DMS114 treated with DMSO at 0.1 percent for 48 hours (cell line): ENCODE measurements around the gene ADIRF.
"Not testable (repeated sequence)": the region's sequence is repeated elsewhere in the genome, so short reads cannot be mapped to it uniquely, and the experiment has no call there.

Experiments
- DNase-seq: peaks from one replicate; lab custom pipeline; 2025; ENCODE audit not compliant: unreplicated experiment; lab: John Stamatoyannopoulos, UW

Gene ADIRF

DNA sequence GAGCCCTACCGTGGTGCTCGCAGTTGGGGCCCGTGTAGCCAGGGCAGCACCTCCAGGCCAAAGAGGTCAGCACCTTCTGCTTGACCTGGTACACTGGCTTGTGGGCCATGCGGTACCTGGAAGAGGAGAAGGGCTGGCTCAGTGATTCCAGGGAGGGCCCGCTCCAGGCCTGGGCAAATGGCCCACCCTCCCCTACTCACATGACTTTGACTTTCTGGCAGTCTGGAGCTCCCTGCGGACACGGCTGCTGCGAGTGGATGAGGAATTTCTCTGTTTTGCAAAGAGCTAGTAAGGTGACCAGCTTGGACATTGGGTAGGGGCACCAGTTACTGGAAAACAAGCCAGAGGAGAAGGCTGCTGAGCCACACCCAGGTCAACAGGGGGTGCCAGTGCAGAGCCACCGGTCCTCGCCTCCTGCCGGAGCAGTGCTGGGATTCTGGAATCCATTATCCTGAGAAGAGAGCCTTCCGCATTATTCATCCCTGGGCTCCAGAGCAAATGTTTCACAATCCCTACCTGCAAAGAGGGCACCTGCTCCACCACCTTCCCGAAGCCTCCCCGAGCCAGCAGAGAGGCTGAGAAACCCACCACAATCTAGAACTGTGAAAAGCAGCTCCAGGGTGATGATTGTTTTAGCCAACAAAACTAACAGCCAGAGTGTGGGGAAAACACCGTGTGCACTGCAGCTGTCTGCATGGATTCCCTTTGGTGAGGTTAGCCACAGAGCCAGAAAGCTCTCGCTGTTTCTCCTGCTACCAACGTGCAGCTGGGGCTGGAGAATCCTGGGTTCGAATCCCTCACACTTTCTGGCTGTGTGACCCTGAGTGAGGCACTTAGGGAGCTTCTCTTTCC is 22.7 kb upstream of the ADIRF start:
- no peak for DNase-seq

DNA sequence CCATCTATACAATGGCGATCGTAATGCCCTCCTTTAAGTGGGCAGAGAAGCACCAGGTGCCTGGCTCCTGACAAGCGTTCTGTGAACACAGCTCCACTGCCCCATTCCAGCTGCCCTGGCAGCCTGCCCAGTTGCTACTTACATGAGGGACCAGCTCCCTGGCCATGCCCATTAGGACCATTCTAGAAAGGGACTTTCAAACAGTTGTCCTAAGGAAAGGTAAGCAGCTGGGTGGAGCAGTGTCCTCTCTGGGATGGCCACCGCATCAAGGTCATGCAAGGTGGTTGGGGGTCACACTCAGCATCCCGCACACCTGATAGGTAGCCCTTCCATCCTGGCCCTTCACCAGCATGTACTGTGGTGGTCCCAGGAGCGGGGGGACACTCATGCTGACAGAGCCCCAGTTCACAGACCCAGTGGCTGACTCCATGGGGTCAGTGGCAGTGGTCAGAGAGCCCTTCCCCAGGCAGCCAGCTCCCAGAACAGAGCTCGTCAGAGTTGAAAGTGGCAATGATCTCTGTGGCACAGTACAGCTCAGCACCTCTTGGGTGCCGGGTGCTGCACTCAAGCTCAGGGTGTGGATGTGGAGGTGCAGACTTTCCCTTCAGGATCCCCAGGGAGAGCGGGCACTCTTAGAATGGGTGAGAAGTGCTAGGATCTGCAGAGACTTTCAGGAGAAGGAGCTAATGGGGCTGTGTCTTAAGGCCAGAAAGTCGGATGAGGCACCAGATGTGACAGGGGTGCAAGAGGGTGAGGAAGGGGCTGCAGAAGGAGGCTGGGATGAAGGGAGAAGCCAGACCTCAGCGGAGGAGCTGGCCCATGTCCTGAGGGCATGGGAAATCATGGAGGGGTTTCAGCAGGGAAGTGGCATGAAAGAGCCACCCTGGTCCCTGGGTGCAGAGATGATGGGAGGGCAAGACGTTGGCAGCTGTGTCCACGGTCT is 21.8 kb upstream of the ADIRF start:
- no peak for DNase-seq

DNA sequence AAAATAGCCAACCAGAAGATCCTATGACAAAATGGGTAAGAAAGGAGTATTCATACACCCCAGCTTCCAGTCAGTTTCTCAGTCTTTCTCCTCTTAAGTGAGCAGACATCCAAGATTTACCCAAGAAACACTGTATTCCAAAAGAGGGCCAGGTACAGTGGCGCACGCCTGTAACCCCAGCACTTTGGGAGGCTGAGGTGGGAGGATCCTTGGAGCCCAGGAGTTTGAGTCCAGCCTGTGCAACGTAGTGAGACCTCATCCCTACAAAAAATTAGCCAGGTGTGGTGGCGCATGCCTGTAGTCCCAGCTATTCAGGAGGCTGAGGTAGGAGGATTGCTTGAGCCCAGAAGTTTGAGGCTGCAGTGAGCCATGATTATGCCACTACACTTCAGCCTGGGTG is 20.5 kb upstream of the ADIRF start:
- not testable (repeated sequence) for DNase-seq

DNA sequence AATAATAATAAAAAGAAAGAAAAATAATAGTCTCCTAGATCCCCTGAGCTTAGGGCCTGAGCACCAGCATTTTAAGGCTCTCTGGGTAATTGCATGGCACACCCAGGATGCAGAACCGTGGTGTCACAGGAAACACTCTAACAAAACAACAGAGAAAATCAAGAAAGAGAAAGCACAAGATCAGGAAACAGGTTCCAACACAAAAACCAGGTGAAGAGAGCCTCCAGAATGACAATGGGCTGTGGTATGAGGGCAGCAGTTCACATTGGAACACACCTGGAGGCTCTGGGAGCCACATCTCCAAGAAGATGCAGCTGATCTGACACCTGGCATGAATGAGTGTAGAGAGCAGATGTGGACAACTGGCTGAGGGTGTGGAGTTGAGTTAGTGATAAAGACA is 17.9 kb upstream of the ADIRF start:
- no peak for DNase-seq

DNA sequence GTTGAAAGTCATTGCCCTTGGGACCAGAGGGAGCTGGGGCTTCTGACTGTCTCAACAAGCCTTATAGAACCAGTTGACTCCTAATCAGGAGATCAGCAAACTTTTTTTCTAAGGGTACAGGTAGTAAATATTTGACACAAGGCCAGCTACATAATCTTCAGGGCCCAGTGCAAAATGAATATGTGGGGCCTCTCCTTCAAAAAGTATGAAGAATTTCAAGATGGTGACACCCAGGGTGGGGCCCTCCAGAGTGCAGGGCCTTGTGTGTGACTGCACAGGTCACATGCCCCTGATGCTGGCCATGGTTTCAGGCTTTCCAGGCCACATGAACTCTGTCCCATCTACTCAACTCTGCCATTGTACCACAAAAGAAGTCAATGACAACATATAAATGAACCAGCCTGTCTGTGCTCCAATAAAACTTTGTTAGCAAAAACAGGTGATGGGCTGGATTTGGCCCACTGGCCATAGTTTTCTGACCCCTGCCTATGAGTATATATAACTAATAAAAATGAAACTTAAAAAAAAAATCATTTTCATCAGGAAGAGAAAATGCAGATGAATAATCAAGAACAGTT is 17.0 kb upstream of the ADIRF start:
- DNase-seq, result no peak

DNA sequence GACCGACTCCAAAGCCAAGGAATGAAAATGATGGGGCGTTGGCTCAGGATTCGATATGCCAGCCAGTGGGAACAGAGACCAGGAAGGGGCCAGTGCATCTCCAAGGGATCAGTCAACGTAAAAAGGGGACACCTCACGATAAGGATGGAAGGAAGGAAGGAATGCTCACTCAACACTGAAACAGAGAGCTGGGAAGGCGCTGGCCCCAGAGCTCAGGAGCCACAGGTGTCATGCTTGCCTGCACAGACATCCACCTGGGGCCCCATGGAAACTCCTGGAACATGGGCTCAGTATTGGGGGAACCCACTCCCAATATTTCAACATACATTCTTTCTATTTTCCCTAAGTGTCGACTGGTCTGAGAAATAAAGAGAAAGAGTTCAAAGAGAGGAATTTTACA is 16.2 kb upstream of the ADIRF start:
- DNase-seq, result no peak

DNA sequence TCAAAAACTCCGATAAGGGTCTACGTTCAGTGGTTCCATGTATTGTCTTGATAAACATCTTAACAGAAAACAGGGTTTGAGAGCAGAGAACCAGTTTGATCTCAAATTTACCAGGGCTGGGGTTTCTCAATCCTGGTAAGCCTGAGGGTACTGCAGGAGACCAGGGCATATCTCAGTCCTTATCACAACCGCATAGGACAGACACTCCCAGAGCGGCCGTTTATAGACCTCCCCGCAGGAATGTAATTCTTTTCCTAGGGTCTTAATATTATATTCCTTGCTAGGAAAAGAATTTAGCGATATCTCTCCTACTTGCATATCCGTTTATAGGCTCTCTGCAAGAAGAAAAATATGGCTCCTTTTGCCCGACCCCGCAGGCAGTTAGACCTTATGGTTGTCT is 15.6 kb upstream of the ADIRF start:
- not testable (repeated sequence) for DNase-seq

DNA sequence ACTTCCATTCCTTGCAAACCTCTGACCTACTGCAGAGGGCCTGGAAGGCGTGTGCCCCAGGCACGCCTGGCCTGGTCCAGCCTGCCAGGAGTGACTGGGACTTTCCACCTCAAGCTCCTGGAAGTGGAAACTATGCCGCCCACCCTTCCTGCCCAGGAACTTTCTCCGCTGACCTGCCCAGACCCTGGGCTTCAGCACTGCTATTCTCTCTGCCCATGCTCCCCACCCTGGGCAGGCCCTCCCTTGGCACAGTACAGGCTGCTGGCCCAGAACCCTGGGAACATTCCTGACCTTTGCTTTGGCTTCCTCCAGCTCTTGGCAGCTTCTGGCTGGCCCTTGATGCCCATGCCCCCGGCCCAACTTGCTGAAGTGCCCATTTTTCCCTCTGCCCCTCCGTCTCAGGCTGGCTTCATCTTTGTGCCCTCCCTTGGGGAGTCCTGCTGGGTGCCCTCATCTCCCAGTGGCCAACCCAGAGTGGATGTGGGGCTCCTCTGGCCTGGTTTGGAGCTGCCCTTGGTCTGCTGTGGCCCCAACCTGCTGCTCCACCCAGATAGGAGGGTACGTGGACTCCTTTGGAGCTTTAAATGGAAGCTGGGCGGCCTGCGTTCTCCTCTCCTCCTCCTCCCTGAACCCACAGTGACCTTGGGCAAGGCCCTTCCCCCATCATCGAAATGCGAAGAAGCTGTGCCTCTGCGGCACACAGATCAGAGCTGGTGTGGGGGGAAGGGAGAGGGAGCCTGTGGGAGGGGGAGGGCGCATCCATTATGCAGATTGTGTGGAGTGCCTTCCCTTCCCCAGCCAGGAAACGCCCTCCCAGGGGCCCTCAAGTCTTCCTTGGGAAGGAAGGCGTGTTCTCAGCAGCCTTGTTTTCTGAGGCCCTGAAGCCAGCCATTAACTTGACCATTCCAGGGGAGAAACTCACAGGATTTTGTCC is 14.3 kb upstream of the ADIRF start:
- DNase-seq, result no peak

DNA sequence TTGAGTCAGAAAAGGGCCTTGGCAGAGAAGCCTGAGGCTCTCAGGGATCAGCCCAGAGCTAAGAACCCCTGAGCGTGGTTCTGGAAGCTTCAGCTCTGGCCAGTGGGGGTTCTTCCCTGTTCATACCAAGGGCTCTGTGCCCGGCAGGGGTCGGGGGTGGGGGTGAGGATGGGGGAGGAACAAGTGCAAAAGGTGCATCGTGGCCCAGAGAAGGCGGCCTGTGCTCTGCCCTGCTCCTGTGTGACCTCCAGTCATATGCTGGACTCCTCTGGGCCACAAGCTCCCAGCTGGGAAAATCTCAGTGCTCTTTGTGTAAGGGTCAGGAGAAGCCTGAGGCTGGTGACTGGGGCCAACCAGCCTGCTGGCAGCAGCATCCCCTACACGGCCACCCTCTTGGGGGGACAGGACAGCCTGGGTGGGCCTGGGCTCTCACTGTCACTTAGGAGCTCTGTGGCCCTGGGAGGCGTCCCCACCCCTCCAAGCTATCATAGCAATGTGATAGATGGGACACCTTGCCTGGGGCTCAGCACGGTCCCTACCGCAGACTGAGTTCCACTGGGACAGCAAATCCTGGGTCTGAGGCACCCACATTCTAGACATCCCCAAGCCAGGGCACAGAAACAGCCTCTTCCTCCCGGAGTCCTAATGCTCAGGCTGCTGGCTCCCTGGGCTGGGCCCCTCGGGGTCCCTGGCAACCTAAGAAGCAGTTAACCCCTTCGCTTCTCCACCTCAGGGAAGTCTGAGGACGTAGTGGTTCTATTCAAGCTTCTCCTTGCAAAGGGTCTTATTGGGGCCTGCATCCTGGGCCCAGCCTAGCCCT is 13.4 kb upstream of the ADIRF start:
- no peak for DNase-seq

DNA sequence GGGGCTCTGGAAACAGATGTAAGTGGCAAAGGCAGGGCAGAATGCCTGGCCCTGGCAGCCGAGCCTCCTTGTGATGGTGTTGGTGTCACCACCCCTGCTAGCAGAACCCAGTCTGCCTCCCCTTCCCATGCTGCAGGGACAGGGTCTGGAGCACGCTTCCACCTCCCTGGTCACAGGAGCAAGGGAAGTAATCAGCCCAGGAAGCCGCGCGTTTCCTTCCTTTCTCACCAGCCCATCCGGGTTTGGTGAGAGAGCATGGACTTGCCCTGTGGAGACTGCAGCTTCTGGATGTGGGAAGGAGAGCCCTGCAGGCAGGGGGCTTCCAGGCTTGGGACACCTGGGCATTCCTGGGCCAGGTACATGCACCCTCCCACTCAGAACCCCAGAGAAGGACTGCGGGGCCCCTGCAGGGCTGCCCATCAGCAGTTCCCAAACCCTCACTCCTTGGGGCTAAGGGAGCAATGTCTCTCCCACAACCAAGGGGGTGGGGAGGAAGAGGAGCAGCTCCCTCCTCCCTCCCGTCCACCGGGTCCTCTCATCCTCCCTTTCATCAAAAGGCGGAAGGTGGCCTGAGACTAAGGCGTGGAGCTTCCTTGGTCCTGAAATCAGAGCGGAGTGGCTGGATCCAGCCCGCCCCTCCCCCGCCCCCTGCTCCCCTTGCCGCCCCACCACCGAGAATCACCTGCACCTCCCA is 12.6 kb upstream of the ADIRF start:
- DNase-seq, result no peak

DNA sequence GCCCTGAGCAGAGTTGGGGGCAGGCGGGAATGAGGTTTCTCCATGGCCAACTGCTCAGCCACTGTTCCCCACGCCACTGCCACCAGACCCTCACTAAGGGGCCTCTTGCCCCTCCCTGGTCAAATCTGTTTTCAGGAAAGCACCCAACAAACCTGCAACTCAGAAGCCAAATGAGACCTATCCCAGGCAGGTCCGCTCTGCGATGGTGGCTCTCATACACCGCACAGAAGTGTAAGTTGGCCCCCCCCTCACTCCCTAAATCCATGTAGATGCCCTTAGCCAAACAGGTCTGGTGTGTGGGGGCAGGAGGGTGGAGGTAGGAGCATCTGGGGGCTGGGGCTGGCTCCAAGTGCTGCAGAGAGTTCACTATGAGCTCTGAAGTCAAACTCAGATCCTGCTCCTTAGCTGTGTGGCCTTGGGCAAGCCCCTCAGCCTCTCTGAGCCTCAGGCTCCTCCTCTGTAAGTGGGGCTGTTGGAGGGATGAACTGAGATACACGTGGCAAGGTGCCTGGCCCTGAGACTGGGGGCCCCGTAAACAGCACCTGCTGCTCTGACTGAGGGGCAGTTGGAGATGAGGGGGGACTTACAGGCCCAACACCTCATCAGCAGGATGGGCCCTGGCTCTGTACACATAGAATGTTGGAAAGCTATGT is 12.0 kb upstream of the ADIRF start:
- DNase-seq, result no peak

DNA sequence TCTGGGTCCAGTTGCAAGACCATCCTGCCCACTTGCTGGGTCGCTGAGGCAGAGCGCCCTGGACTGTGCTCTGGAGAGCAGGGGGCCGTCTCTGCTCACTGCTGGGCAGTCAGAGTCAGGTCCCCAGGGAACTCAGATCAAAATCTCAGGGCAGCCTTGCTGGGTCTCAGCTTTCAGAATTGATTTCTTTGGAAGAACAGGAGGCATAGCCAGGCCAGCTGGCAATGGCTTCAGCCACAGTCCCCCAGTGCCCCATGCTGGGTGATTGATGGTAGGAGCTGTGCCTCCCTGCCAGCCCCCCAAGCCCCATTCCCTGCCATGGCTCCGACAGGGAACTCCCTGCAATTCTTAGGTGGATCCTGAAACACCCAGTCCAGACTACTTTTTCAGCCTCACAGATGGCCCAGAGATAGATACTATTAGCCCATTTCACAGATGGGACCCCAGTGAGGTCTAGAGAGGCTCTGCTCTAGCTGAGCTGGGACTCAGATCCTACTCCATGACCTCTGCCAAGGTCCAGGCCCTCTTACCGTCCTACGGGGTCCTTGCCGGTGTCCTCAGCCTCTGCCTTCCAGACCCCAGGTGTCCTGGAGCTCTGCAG is 11.3 kb upstream of the ADIRF start:
- no peak for DNase-seq

DNA sequence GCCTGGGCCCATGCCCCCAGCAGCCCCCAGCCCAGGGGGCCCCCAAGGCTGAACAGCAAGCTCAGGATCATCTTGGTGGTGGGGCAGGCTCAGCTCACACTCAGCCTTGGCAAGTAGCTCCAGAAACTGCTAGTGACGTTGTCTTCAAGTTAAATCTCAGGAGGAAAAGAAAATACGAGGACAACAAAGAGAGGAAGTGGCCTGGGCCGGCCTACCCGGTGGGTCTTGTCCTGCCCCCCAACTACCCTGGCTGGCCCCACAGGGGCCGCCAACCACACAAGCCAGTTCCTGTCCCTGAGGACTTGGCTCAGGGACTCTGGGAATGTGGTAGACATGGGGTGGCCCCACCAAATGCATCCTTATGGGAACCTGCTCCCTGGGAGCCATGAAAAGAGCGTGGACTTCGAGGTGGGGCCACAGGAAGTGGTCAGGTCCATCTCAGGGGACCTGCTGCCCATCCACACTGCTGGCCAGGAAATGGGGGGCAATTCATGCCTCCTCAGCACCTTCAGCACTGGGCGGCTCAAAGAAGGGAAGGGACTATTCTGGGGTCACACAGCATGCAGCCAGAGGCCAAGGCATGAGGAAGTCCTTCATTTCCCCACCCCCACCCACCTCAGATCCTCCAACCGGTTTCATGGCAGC is 10.7 kb upstream of the ADIRF start, which contains the start of gene MMRN2:
TSS of gene MMRN2 (minus strand) at position 145 of the 645 bp plus-strand sequence. CDS start at position 71, 74 bp downstream.
- DNase-seq, result no peak

DNA sequence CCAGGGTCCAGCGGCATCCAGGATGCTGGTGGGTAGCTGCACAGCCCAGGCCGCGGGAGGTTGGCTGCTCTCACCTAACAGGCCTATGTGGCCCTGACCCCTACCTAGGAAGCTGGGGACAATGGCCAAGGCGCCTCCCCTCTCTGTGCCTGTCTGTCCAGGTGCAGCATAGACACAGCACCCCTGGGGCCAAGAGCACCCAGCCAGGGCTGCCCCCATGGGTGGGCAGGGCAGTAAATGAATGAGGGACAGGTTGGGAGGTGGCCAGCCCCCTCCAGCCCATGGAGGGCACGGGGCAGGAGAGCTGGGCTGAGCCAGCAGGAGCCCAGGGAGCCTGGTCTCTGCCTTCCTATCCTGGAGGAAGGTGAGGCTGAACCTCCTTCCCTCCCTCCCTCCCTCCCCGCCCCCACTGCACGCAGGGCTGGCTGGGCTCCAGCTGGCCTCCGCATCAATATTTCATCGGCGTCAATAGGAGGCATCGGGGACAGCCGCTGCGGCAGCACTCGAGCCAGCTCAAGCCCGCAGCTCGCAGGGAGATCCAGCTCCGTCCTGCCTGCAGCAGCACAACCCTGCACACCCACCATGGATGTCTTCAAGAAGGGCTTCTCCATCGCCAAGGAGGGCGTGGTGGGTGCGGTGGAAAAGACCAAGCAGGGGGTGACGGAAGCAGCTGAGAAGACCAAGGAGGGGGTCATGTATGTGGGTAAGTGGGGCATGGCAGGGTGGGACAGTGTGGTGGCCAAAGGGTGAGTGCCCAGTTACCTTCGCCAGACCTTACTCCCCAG is 10.0 kb upstream of the ADIRF start, which contains the start of gene SNCG:
TSS of gene SNCG (plus strand) at position 484 of the 785 bp plus-strand sequence. CDS start at position 583, 99 bp downstream.
- no peak for DNase-seq

DNA sequence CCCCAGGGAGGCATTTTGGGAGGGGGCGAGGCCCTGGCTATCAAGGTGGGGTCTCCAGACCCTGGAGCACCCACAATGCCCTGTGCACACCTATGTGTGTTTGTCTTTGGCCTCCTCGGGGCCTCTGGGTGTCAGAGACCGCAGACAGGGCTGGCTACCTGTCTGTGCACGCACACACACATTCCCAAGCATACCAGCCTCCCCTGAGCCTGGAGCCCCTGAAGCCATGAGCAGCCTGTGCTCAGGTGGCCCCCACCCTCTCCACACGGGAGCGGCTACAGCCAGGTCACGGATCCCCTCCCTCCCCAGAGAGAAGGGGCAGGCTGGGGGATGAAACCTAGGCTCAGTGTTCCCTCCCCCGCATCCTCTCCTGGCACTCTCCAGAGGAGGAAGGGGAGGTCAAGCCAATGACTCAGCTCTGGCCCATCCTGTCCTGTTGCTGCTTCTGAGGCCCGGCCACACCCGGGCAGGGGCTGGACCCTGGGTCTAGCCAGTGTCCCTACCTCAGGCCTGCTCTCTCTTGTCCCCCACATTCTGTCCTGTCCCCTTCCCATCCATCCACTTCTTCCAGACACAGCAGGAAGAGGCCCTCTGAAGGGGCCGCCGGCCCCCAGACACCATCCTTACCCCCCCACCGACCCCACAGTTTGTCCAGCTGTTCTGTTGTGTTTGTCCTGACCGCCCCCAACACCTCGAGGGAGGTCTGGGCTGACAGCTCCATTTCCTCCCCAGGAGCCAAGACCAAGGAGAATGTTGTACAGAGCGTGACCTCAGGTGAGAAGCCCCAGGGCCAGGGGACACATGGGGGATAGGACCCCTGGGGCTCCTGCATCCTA is 9.2 kb upstream of the ADIRF start:
- DNase-seq, result no peak

DNA sequence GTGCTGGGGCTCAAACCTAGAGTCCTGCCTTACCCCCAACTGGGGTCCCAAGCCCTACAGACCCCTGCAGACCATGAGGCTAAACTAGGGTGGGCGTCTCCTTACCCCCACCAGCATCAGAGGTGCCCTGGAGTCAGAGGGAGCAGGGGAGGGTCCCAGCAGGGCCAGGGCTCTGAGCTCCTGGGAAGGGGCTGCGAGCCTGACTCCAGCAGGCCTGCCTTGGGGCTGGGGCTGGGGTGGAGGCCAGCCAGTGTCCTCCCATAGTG is 8.6 kb upstream of the ADIRF start:
- DNase-seq, result no peak
